Thyroid gland (tissue), 4 donors: ENCODE measurements around the gene BMP5. TPM values are rescaled to one million over a fixed set of nuclear protein-coding genes. Genes with fewer than 3 reads are reported as not detected.

Source experiments
- DNase-seq, 2 donors: peaks; one replicate each; pipeline ENCODE4 v3.0.0-alpha.2; 2019
- H3K27ac ChIP-seq, 3 donors: fragments of 200-600 bp; sonication (generic); 1 replicate in 2 of 3; 2 replicates in 1 of 3; pipeline ENCODE4 v1.5.1; 2016 to 2019; ENCODE audit warnings: mild to moderate bottlenecking in 1 of 3, moderate library complexity in 1 of 3
- H3K27me3 ChIP-seq: fragments of 200-600 bp; sonication (generic); one replicate; pipeline ENCODE4 v1.5.1; 2019
- H3K36me3 ChIP-seq, 2 donors: fragments of 200-600 bp; sonication (generic); one replicate each; pipeline ENCODE4 v1.5.1; 2016 to 2019
- H3K4me1 ChIP-seq, 2 donors: fragments of 200-600 bp; sonication (generic); one replicate each; pipeline ENCODE4 v1.5.1; 2017 to 2019
- H3K4me3 ChIP-seq, 3 donors: fragments of 200-600 bp; sonication (generic); replicated peaks in 1 of 3; 1 replicate in 2 of 3; 2 replicates in 1 of 3; pipeline ENCODE4 v1.5.1; 2016; ENCODE audit warnings: mild to moderate bottlenecking in 1 of 3
- H3K9me3 ChIP-seq: fragments of 200-600 bp; sonication (generic); one replicate; pipeline ENCODE4 v1.5.1; 2017
- CTCF ChIP-seq, 6 experiments: fragments of 200-600 bp in 3 of 6; fragments of 450-650 bp in 3 of 6; sonication (generic) in 3 of 6; IDR thresholded peaks; one replicate each; pipeline ENCODE4 v1.5.1; 2016 to 2019; ENCODE audit warnings: antibody characterized with exemption in 6 of 6, mild to moderate bottlenecking in 2 of 6, inconsistent platforms in 1 of 6, moderate library complexity in 1 of 6
- POLR2A ChIP-seq, 2 donors: fragments of 450-650 bp; IDR thresholded peaks; one replicate each; pipeline ENCODE4 v1.6.1; 2017; ENCODE audit warnings: antibody characterized with exemption in 2 of 2, mild to moderate bottlenecking in 2 of 2, moderate library complexity in 1 of 2
- WGBS, 2 donors: methylation state at CpG; one replicate each; pipeline ENCODE4 v1.1.5; 2017; 5-methylcytosine and 5-hydroxymethylcytosine counted together
- intact Hi-C: fragments of 100-400 bp; cut with DNase I; formaldehyde crosslinking; loops from one replicate; pipeline ENCODE4 v1.15.1; 2023
- total RNA-seq, 4 donors: library from RNA; depleted of rRNA; stranded (reverse); fragments of >200 nt; gene quantifications; one replicate each; pipeline ENCODE4 v1.2.3, GENCODE V29; 2016

Gene BMP5
- total RNA-seq, 4 donors from 2014 or later, result 0.25 to 1.9 (median 0.63) TPM

- intact Hi-C loops, result no loop called here
- Histone ChIP-seq H3K27me3 (no peaks in the 10 kb centered on the region), H3K4me1 (peaks cover 0 to 6% of the 10 kb centered on the region in 2 donors), H3K27ac (no peak overlapping the region), H3K4me3 (no peak overlapping the region), H3K36me3 (no peaks in the 10 kb centered on the region), H3K9me3 (no peaks in the 10 kb centered on the region)
- no peak for DNase-seq
- TF ChIP-seq POLR2A (IDR thresholded peaks at IDR 0.05), result no peak
- TF ChIP-seq CTCF (IDR thresholded peaks at IDR 0.05), result no peak
These were observed 100.4 kb downstream of the BMP5 start for GRCh38 chr6:55775029-55775318.

- TF ChIP-seq POLR2A (IDR thresholded peaks at IDR 0.05) (no peak), CTCF (IDR thresholded peaks at IDR 0.05) (no peak)
- DNase-seq, result no peak
- H3K27me3 ChIP-seq, result no peaks in the 10 kb centered on the region
- H3K36me3 ChIP-seq, result no peaks in the 10 kb centered on the region
- intact Hi-C loops, result no loop called here
- H3K4me3 ChIP-seq, result no peak overlapping the region
- WGBS, 2 donors, result 45 to 47% methylated on average over 5 of the region's 5 CpGs
- no peak overlapping the region for H3K27ac ChIP-seq
- H3K4me1 ChIP-seq, result peaks cover 0 to 6% of the 10 kb centered on the region in 2 donors
- no peaks in the 10 kb centered on the region for H3K9me3 ChIP-seq
These were observed 100.9 kb downstream of the BMP5 start for GRCh38 chr6:55774286-55775028.

GRCh38 chr6:55773620-55774216 is 101.7 kb downstream of the BMP5 start:
- Histone ChIP-seq H3K4me1 (peaks cover 0 to 6% of the 10 kb centered on the region in 2 donors), H3K27me3 (no peaks in the 10 kb centered on the region), H3K4me3 (no peak overlapping the region), H3K9me3 (no peaks in the 10 kb centered on the region), H3K36me3 (no peaks in the 10 kb centered on the region), H3K27ac (no peak overlapping the region)
- no peak for TF ChIP-seq CTCF (IDR thresholded peaks at IDR 0.05)
- no peak for TF ChIP-seq POLR2A (IDR thresholded peaks at IDR 0.05)
- DNase-seq, result no peak
- 92 to 93% methylated on average over 9 of the region's 9 CpGs for WGBS, 2 donors
- intact Hi-C loops, result no loop called here

- no peak for TF ChIP-seq CTCF (IDR thresholded peaks at IDR 0.05)
- no peak for TF ChIP-seq POLR2A (IDR thresholded peaks at IDR 0.05)
- intact Hi-C loops, result no loop called here
- Histone ChIP-seq H3K36me3 (no peaks in the 10 kb centered on the region), H3K4me1 (peaks cover 0 to 6% of the 10 kb centered on the region in 2 donors), H3K27me3 (no peaks in the 10 kb centered on the region), H3K9me3 (no peaks in the 10 kb centered on the region), H3K27ac (no peak overlapping the region), H3K4me3 (no peak overlapping the region)
- no peak for DNase-seq
- 87 to 88% methylated on average over 3 of the region's 3 CpGs for WGBS, 2 donors
These were observed 102.7 kb downstream of the BMP5 start for GRCh38 chr6:55772730-55773129.

GRCh38 chr6:55759536-55759935 is 115.9 kb downstream of the BMP5 start:
- intact Hi-C loops, result no loop called here
- no peak overlapping the region for H3K27ac ChIP-seq
- WGBS, 2 donors, result 84% methylated on average over 1 of the region's 1 CpG
- no peak for TF ChIP-seq CTCF (IDR thresholded peaks at IDR 0.05)
- TF ChIP-seq POLR2A (IDR thresholded peaks at IDR 0.05), result no peak
- peaks cover 0 to under 1% of the 10 kb centered on the region in 2 donors for H3K4me1 ChIP-seq
- no peak for DNase-seq
- H3K4me3 ChIP-seq, result no peak overlapping the region
- H3K27me3 ChIP-seq, result no peaks in the 10 kb centered on the region
- no peaks in the 10 kb centered on the region for H3K36me3 ChIP-seq
- H3K9me3 ChIP-seq, result no peaks in the 10 kb centered on the region
